ENCODE data around the gene MCOLN1. TPM values are rescaled to one million over a fixed set of nuclear protein-coding genes. Genes with fewer than 3 reads are reported as not detected.
A peak's percentile ranks its signal among the peaks of the same experiment; 100 is the strongest.

MCOLN1 gene
- total and polyA plus RNA-seq, 3 experiments from 2014 or later: 11.6 to 19.6 (median 19.4) TPM

GRCh38 chr19:7529246-7529600 is 6.8 kb downstream of the MCOLN1 start:
- DNase-seq: no peak
- peak overlapping the region in 1 of 7 donors; percentile 56 for H3K4me3 Mint-ChIP-seq
- ChIA-PET CTCF (no interaction called here), POLR2A (no interaction called here)
- Histone ChIP-seq H3K4me3 (ENCODE audit: low read length) (no peak overlapping the region), H3K27me3 (ENCODE audit: insufficient read depth, low read length, poor library complexity, severe bottlenecking) (no peaks in the 10 kb centered on the region), H3K36me3 (ENCODE audit: insufficient read depth, low read length) (no peaks in the 10 kb centered on the region), H3K4me1 (ENCODE audit: insufficient read depth, low read length) (peaks cover 6% of the 10 kb centered on the region), H3K27ac (ENCODE audit: low read depth, low read length) (no peak overlapping the region), H3K9me3 (ENCODE audit: low read length) (no peaks in the 10 kb centered on the region)
- H3K4me1 Mint-ChIP-seq: peaks cover 0 to 10% (median 5%) of the 10 kb centered on the region in 3 donors
- H3K27me3 Mint-ChIP-seq: no peaks in the 10 kb centered on the region
- peaks cover 0 to 34% (median 2%) of the 10 kb centered on the region in 3 donors for H3K36me3 Mint-ChIP-seq
- H3K9me3 Mint-ChIP-seq: no peaks in the 10 kb centered on the region
- H3K27ac Mint-ChIP-seq: no peak overlapping the region

- CTCF ChIA-PET: interaction anchor here (1.7 kb wide), 1 partner anchor 175 kb away, joined by 4 read pairs; no protein-coding TSS in a partner anchor
- Histone ChIP-seq H3K27me3 (ENCODE audit: insufficient read depth, low read length, poor library complexity, severe bottlenecking) (no peaks in the 10 kb centered on the region), H3K4me3 (ENCODE audit: low read length) (no peak overlapping the region), H3K36me3 (ENCODE audit: insufficient read depth, low read length) (no peaks in the 10 kb centered on the region), H3K27ac (ENCODE audit: low read depth, low read length) (no peak overlapping the region), H3K9me3 (ENCODE audit: low read length) (no peaks in the 10 kb centered on the region), H3K4me1 (ENCODE audit: insufficient read depth, low read length) (peaks cover 6% of the 10 kb centered on the region)
- no peaks in the 10 kb centered on the region for H3K9me3 Mint-ChIP-seq
- no peak overlapping the region for H3K27ac Mint-ChIP-seq
- peaks cover 0 to 40% (median 2%) of the 10 kb centered on the region in 3 donors for H3K36me3 Mint-ChIP-seq
- POLR2A ChIA-PET: no interaction called here
- peak overlapping the region in 1 of 7 donors; percentile 58 for H3K4me3 Mint-ChIP-seq
- DNase-seq: no peak
- no peaks in the 10 kb centered on the region for H3K27me3 Mint-ChIP-seq
- H3K4me1 Mint-ChIP-seq: peaks cover 5 to 13% (median 9%) of the 10 kb centered on the region in 3 donors
Observed at GRCh38 chr19:7529610-7530490, 7.4 kb downstream of the MCOLN1 start.

GRCh38 chr19:7533281-7533885 is 11.0 kb downstream of the MCOLN1 start:
- H3K27ac ChIP-seq (ENCODE audit: low read depth, low read length): peak overlapping the region; percentile 31
- H3K4me1 ChIP-seq (ENCODE audit: insufficient read depth, low read length): peaks cover 13% of the 10 kb centered on the region
- Mint-ChIP-seq H3K4me1 (peaks cover 16 to 31% (median 20%) of the 10 kb centered on the region in 3 donors), H3K36me3 (peaks cover 0 to 46% (median 2%) of the 10 kb centered on the region in 3 donors), H3K9me3 (no peaks in the 10 kb centered on the region), H3K27me3 (no peaks in the 10 kb centered on the region), H3K4me3 (peak overlapping the region; percentile 94 to 97 (median 95)), H3K27ac (peak overlapping the region in 6 of 8 donors; percentile 33 to 93 (median 54))
- DNase-seq: no peak
- H3K36me3 ChIP-seq (ENCODE audit: insufficient read depth, low read length): peaks cover under 1% of the 10 kb centered on the region
- H3K27me3 ChIP-seq (ENCODE audit: insufficient read depth, low read length, poor library complexity, severe bottlenecking): no peaks in the 10 kb centered on the region
- POLR2A ChIA-PET: no interaction called here
- CTCF ChIA-PET: interaction anchor here (2.3 to 5.5 kb wide), 2 partner anchors 11 to 35 kb away, joined by 5 to 35 read pairs; partner anchors contain the start of gene MCOLN1
- peak overlapping the region; percentile 97 for H3K4me3 ChIP-seq (ENCODE audit: low read length)
- H3K9me3 ChIP-seq (ENCODE audit: low read length): no peaks in the 10 kb centered on the region

- H3K4me3 Mint-ChIP-seq: peak overlapping the region; percentile 94 to 97 (median 95)
- DNase-seq: peak; percentile 73 to 88 (median 77)
- Histone ChIP-seq H3K9me3 (ENCODE audit: low read length) (no peaks in the 10 kb centered on the region), H3K27ac (ENCODE audit: low read depth, low read length) (peak overlapping the region; percentile 73), H3K27me3 (ENCODE audit: insufficient read depth, low read length, poor library complexity, severe bottlenecking) (no peaks in the 10 kb centered on the region), H3K4me1 (ENCODE audit: insufficient read depth, low read length) (peaks cover 13% of the 10 kb centered on the region), H3K4me3 (ENCODE audit: low read length) (peak overlapping the region; percentile 97), H3K36me3 (ENCODE audit: insufficient read depth, low read length) (peaks cover 5% of the 10 kb centered on the region)
- peaks cover 18 to 31% (median 20%) of the 10 kb centered on the region in 3 donors for H3K4me1 Mint-ChIP-seq
- H3K36me3 Mint-ChIP-seq: peaks cover 0 to 46% (median 2%) of the 10 kb centered on the region in 3 donors
- no peaks in the 10 kb centered on the region for H3K27me3 Mint-ChIP-seq
- no peaks in the 10 kb centered on the region for H3K9me3 Mint-ChIP-seq
- CTCF ChIA-PET: interaction anchor here (2.3 to 5.5 kb wide), 2 partner anchors 12 to 34 kb away, joined by 5 to 35 read pairs; partner anchors contain the start of gene MCOLN1
- POLR2A ChIA-PET: interaction anchor here (0.8 to 2.1 kb wide), 2 partner anchors 12 to 180 kb away, joined by 3 to 20 read pairs; partner anchors contain the start of gene MCOLN1
- peak overlapping the region; percentile 84 to 93 (median 92) for H3K27ac Mint-ChIP-seq
Observed at GRCh38 chr19:7533925-7534480, 11.6 kb downstream of the MCOLN1 start.

- peak in 4 of 5 donors; percentile 9 to 63 (median 31) for DNase-seq
- POLR2A ChIA-PET: interaction anchor here (0.8 to 2.1 kb wide), 4 partner anchors 12 to 180 kb away, joined by 3 to 20 read pairs (median 4); partner anchors contain the start of genes MCOLN1, PET100 and XAB2
- peak overlapping the region; percentile 94 to 97 (median 95) for H3K4me3 Mint-ChIP-seq
Observed at GRCh38 chr19:7534531-7535046, 12.2 kb downstream of the MCOLN1 start.

GRCh38 chr19:7535047-7535997 is 12.9 kb downstream of the MCOLN1 start, which contains the start of gene PNPLA6:
Gene PNPLA6, plus strand, starts transcription at chr19:7535717. Its CDS starts 72 bp downstream, at chr19:7535789.
- ChIA-PET POLR2A (interaction anchor here (1.0 to 2.1 kb wide), 3 partner anchors 13 to 94 kb away, joined by 3 to 20 read pairs (median 4); partner anchors contain the start of genes MCOLN1, PET100 and XAB2), CTCF (interaction anchor here (1.3 to 5.5 kb wide), 2 partner anchors 13 to 33 kb away, joined by 3 to 35 read pairs; partner anchors contain the start of gene MCOLN1)
- Histone ChIP-seq H3K4me1 (ENCODE audit: insufficient read depth, low read length) (peaks cover 13% of the 10 kb centered on the region), H3K4me3 (ENCODE audit: low read length) (peak within 1 kb of the TSS; percentile 97), H3K27me3 (ENCODE audit: insufficient read depth, low read length, poor library complexity, severe bottlenecking) (no peaks in the 10 kb centered on the region), H3K27ac (ENCODE audit: low read depth, low read length) (peak within 1 kb of the TSS; percentile 73), H3K9me3 (ENCODE audit: low read length) (no peaks in the 10 kb centered on the region), H3K36me3 (ENCODE audit: insufficient read depth, low read length) (peaks cover 5% of the 10 kb centered on the region)
- DNase-seq: peak; percentile 88 to 93 (median 90)
- peak within 1 kb of the TSS; percentile 89 to 96 (median 93) for H3K27ac Mint-ChIP-seq
- peaks cover 18 to 31% (median 20%) of the 10 kb centered on the region in 3 donors for H3K4me1 Mint-ChIP-seq
- H3K36me3 Mint-ChIP-seq: peaks cover 0 to 44% (median 3%) of the 10 kb centered on the region in 3 donors
- peaks cover 0 to under 1% of the 10 kb centered on the region in 2 donors for H3K27me3 Mint-ChIP-seq
- H3K4me3 Mint-ChIP-seq: peak within 1 kb of the TSS; percentile 94 to 97 (median 95)
- H3K9me3 Mint-ChIP-seq: no peaks in the 10 kb centered on the region

More at GRCh38 chr19:7534531-7535046, 12.2 kb downstream of the MCOLN1 start:
- CTCF ChIA-PET: interaction anchor here (2.3 to 5.5 kb wide), 2 partner anchors 12 to 34 kb away, joined by 5 to 35 read pairs; partner anchors contain the start of gene MCOLN1
- H3K27me3 ChIP-seq (ENCODE audit: insufficient read depth, low read length, poor library complexity, severe bottlenecking): no peaks in the 10 kb centered on the region
- peak overlapping the region; percentile 97 for H3K4me3 ChIP-seq (ENCODE audit: low read length)
- H3K4me1 Mint-ChIP-seq: peaks cover 18 to 31% (median 20%) of the 10 kb centered on the region in 3 donors
- H3K27ac Mint-ChIP-seq: peak overlapping the region; percentile 84 to 96 (median 92)
- no peaks in the 10 kb centered on the region for H3K9me3 Mint-ChIP-seq
- peak overlapping the region; percentile 73 for H3K27ac ChIP-seq (ENCODE audit: low read depth, low read length)
- peaks cover 13% of the 10 kb centered on the region for H3K4me1 ChIP-seq (ENCODE audit: insufficient read depth, low read length)
- no peaks in the 10 kb centered on the region for H3K9me3 ChIP-seq (ENCODE audit: low read length)
- H3K36me3 ChIP-seq (ENCODE audit: insufficient read depth, low read length): peaks cover 5% of the 10 kb centered on the region
- no peaks in the 10 kb centered on the region for H3K27me3 Mint-ChIP-seq
- peaks cover 0 to 43% (median 2%) of the 10 kb centered on the region in 3 donors for H3K36me3 Mint-ChIP-seq

Measured in CD8-positive, alpha-beta memory T cell (primary cell).